Measurements from ENCODE around the gene SLC6A19.

DNA sequence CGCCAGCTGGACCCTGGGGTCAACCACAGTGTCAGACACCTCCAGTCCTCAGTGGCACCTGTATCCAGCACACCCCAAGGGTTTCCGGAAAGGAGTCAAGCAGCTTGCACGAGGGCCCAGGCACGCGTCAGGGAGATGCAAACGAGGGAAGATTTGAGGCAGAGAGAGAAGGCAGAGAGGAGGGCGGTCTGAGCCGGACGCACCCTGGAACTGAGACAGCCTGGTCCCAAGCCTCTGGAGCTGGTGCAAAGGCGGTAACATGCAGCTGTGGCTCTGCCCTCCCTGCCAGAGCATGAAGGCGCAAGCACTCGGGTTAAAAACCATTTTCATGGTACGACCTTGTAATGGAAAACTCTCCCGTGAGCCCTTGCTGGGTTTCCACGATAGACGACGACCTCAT is 56.0 kb downstream of the SLC6A19 start:
- TF ChIP-seq GATA2 (IDR thresholded peaks at IDR 0.05; ENCODE audit: low read depth, low read length) (no peak), GATA3 (IDR thresholded peaks at IDR 0.05; ENCODE audit: low read depth, low read length) (no peak)
